HG02798 (cell line): Measurements from ENCODE around the gene CTTN.

Experiments
- ATAC-seq: cut with Tn5 transposase; IDR thresholded peaks from one replicate; pipeline ENCODE4 v1.9.1; 2021; ENCODE audit warnings: mild to moderate bottlenecking; ENCODE audit not compliant: unreplicated experiment, poor library complexity

Gene CTTN

GRCh38 chr11:70468256-70469195 is 70.2 kb downstream of the CTTN start:
- no peak for ATAC-seq

DNA sequence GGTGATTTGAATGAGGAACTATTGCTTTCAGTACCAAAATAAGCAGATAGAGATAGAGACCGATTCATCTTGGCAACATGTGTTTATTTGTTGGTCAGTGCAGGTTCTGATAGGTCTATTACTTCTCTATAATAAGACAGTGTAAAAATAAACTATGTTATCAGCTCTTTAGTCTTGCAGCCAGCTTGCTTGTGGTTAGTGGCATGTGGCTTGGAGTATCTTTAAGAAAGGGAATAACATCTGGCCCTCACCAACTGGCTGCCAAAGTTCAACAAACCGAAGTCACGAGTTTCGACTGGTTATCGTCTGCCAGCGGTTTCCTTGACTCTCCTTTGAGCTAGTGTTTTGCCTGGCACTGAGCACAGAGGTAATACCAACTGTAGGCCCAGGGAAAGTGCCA is 71.8 kb downstream of the CTTN start:
- ATAC-seq, result peak; percentile 66

- ATAC-seq, result no peak
Observed at GRCh38 chr11:70471254-70471653, 72.9 kb downstream of the CTTN start.

- no peak for ATAC-seq
Observed at GRCh38 chr11:70472240-70472639, 73.9 kb downstream of the CTTN start.

GRCh38 chr11:70473186-70473872 is 75.0 kb downstream of the CTTN start:
- ATAC-seq, result no peak

DNA sequence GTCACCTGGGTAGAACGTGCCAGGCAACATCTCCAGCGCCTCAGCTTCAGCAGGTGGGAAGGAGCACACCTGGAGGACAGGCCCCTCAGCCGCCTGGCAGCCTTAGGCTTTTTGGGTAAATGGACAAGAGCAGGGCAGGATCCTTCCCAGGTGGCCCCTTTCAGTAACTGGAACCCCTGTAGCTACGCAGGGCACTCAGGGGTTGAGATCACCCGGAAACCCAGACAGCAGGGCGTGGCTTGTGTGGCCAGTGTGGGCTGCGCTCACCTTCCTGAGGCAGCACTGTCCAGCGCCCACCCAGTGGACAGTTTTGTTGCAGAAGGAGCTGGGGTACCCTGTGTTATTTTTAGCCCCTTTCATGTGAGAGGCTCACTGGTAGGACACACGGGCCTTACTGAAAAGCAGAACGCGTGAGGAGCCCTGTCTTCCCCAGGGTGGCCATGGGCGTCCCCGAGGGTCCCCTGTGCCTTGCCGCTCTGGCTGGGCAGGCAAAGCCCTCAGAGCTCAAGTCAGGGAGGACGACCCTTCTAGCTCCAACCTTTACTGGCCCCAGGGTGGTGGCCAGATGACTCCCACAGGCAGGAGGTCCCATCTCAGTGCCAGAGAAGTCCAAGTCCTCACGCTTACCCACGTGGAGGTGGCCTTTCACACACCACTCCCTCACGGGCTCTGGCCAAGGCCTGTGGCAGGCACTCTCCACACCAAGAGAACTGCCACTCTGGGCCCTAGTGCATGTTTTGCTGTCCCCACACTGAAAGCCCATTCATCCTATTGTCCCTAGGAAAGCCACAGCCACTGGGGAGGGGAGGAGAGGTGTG is 75.8 kb downstream of the CTTN start:
- ATAC-seq, result no peak

DNA sequence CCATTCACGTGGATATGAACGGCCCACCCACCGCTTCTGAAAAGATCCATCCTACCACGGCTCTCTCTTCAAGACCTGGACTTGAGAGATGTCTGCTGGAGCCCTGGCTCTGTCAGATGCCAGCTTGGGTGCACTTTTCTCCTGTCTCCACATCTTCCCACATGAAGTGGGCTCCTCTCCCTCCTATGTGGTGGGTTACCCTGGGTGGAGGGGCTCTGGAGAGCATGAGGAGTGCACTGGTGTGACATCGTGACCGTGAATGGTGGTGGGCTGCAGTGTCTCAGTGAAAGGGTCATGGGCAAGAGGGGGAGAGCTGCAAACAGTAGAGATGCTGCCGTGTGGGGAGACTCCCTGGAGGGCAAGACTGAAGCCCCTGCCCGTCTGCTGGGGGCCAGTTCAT is 76.4 kb downstream of the CTTN start:
- ATAC-seq, result no peak

GRCh38 chr11:70476669-70477068 is 78.3 kb downstream of the CTTN start:
- no peak for ATAC-seq

DNA sequence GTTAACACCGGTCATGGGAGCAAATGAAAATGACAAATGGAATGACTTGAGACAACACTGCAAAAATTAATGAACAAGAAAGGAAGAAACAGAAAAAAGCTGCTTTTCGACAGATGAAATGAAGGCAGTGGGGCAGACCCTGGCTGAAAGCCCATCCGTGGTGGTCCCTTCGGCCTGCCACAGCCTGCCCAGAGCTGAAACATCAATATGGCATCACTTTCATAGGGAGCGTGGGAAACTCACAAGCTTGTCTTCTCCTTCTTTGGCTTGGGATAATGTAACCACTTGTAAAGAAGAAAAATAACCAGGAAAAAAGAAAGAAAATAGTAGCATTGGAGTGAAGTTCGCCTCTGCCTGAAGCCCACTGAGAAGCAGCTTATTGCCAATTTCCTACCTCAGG is 78.8 kb downstream of the CTTN start:
- ATAC-seq, result no peak

- no peak for ATAC-seq
Observed at GRCh38 chr11:70477609-70478008, 79.3 kb downstream of the CTTN start.

DNA sequence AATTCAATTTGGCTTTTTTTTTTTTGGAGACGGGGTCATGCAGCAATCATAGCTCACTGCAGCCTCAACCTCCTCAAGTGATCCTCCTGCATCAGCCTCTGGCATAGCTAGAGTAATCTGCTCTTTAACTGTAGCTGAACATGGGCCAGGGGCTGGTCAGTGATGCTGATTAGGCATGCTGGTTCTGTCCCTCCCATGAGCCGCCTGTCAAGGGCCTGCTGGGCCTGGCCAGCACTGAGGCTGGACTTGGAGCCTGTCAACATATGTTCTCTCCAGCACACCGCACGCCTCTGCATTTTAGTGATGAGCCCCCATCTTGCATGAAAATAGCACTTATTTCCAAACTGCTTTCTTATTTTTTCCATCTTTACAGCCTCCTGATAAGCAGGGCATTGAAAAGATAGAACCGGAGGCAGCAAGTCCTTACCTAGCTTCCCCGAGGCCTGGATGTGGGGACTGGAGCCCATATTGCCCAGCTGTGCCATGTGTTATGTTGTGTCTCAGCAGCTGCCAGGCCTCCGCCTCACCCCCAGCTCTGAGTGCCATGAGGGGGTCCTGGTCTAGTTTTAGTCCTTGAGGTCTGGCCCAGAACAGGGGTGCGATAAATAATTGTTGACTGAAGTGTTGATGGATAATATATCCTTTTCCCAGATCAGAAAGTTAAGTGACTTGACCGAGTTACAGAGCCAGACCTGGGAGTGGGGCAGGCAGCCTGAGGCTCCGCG is 80.0 kb downstream of the CTTN start:
- ATAC-seq, result no peak

- ATAC-seq, result no peak
Observed at GRCh38 chr11:70480711-70481110, 82.4 kb downstream of the CTTN start.

DNA sequence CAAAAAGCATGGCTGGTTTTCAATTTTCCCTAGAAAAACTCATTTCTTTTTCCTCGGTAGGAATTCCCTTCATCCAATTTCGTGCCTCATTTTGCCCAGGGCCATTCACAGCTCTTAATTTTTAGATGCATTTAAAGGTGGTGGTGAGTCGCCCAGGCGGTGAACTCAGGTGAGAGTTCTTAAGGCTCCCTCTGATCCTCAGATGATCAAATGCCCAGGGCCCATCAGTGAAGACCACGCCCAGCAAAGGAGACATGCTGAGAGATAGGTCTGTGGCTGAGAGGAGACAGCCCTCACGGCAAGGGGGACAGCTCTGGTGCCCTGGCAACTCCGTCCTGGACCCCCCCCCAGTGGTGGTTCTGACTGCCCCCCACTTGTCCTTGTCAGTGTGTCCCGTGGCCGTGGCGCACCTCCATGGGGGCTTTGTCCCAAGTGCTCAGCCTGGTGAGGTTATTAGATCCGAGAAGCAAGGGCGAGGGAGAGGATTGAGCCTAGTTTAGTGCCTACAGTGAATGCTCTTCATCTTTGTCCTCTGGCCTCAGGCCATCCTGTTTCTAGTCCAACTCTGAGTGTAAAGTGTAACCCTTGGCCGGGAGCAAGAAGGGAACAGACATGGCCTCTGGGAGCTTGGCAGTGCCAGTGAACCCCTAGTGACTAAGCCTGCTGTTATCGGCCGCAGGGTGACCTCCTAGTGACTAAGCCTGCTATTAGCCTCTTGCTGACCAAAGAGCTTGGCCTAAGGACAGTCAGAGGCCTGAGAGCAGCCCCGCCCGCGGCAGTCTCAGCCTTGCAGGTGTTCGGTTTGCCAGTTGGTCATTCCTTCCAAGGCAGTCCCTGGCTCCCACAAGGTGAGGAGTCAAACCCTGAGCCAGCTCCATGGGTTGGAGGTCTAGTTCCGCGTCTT is 83.5 kb downstream of the CTTN start:
- no peak for ATAC-seq

GRCh38 chr11:70482529-70482917 is 84.2 kb downstream of the CTTN start:
- ATAC-seq, result no peak

- ATAC-seq, result no peak
Observed at GRCh38 chr11:70483077-70483861, 84.9 kb downstream of the CTTN start.

GRCh38 chr11:70483917-70484316 is 85.6 kb downstream of the CTTN start:
- no peak for ATAC-seq

- ATAC-seq, result no peak
Observed at GRCh38 chr11:70485326-70486025, 87.1 kb downstream of the CTTN start.

DNA sequence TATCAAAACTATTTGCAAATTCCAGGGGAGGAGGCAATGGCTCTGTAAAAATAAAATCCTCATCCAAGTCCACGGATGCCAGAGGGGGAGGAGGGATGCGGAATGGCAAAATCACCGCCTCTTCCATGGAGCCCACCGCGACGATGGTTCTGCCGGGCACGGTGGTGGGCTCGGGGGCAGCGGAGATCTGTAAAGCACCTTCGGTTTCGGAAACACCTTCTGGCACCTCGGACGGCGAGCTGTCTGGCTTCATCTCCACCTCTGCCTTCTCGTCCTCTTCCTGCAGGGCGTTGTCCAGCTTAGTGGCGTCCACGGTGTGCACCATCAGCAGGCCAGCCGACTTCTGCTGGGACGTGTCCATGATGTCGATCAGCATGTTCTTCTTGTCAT is 87.7 kb downstream of the CTTN start:
- ATAC-seq, result no peak
